ENCODE data around the gene SOBP.

The SOBP gene

DNA sequence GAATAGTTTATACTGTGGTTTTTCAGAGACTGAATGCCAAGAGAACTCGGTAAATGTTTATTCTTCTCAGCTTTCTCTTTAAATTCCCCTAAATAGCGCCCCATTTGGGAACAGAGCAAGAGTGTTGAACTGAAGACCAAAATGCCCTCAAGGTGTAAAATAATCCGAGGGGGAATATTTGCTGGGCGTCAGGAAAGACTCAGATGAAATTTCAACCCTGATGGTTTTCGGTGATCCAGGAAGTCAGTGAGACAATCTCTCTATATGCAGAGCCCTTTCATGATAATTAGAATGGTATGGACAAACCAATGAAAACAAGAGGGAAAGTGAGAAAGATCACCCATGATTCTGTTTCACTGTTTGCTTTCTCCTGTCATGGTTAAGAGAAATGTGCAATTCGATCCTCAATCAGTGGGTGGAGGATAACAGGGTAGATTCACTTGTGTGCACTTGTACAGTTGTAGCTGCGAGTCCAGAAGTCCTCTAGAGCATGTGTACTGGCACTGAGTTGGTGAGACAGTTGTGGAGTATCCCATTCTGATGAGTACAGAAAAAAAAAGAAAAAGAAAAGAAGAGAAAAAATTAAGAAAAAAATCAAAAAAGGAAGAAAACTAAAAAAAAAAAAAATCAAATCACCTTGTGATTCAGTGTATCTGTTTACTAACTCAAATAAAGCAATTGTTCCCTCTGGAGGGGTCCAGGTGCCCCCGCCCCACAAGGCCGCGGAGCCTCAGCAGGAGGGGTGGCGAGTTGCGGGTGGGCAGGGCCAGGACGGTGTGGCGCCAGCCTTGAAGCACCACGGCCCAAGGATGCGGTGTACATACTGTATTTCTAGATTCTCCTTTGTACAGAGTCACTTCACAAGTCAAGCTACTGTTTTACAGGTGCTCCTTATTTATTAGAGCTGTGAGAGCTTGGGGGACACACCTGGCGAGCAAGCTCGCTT is 169.3 kb downstream of the SOBP start:
- H3K4me3 ChIP-seq (ENCODE audit: low read length), result no peak overlapping the region
- H3K4me1 ChIP-seq (ENCODE audit: control insufficient read depth, insufficient read depth, low read length), result no peaks in the 10 kb centered on the region
- no peak overlapping the region for H3K9ac ChIP-seq (ENCODE audit: low read length)
- no peaks in the 10 kb centered on the region for H3K27me3 ChIP-seq (ENCODE audit: control insufficient read depth, insufficient read depth, low read length)
- H3K36me3 ChIP-seq (ENCODE audit: control insufficient read depth, insufficient read depth, low read length), result no peaks in the 10 kb centered on the region
- H3K27ac ChIP-seq (ENCODE audit: low read depth, low read length), result no peak overlapping the region

DNA sequence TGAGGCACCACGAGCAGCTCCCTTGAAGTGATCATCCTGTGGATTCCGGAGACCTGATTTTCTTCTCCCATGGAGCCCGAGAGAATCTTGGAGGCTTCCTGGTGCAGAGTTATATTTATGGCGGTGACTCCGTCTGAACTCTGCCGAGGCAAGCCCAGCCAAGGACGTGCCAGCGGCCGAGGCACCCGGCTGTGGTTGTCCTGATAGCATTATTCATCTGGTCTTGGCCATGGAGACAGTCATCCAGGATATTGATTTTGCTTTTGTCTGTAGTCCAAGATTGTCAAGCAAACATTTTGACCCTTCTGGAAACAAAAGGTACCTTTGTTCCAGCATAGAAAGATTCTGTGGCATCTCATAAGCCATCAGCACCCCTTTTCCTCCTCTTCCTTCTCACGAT is 170.9 kb downstream of the SOBP start:
- Histone ChIP-seq H3K4me3 (ENCODE audit: low read length) (no peak overlapping the region), H3K4me1 (ENCODE audit: control insufficient read depth, insufficient read depth, low read length) (no peaks in the 10 kb centered on the region), H3K27ac (ENCODE audit: low read depth, low read length) (no peak overlapping the region), H3K36me3 (ENCODE audit: control insufficient read depth, insufficient read depth, low read length) (no peaks in the 10 kb centered on the region), H3K27me3 (ENCODE audit: control insufficient read depth, insufficient read depth, low read length) (no peaks in the 10 kb centered on the region), H3K9ac (ENCODE audit: low read length) (no peak overlapping the region)

- Histone ChIP-seq H3K9ac (ENCODE audit: low read length) (no peak overlapping the region), H3K4me3 (ENCODE audit: low read length) (no peak overlapping the region), H3K27me3 (ENCODE audit: control insufficient read depth, insufficient read depth, low read length) (no peaks in the 10 kb centered on the region), H3K36me3 (ENCODE audit: control insufficient read depth, insufficient read depth, low read length) (no peaks in the 10 kb centered on the region), H3K27ac (ENCODE audit: low read depth, low read length) (no peak overlapping the region), H3K4me1 (ENCODE audit: control insufficient read depth, insufficient read depth, low read length) (no peaks in the 10 kb centered on the region)
Measured at GRCh38 chr6:107661291-107661690, 171.4 kb downstream of the SOBP start.

GRCh38 chr6:107662333-107662732 is 172.4 kb downstream of the SOBP start:
- H3K27ac ChIP-seq (ENCODE audit: low read depth, low read length), result no peak overlapping the region
- H3K27me3 ChIP-seq (ENCODE audit: control insufficient read depth, insufficient read depth, low read length), result no peaks in the 10 kb centered on the region
- no peak overlapping the region for H3K9ac ChIP-seq (ENCODE audit: low read length)
- no peaks in the 10 kb centered on the region for H3K36me3 ChIP-seq (ENCODE audit: control insufficient read depth, insufficient read depth, low read length)
- H3K4me3 ChIP-seq (ENCODE audit: low read length), result no peak overlapping the region
- no peaks in the 10 kb centered on the region for H3K4me1 ChIP-seq (ENCODE audit: control insufficient read depth, insufficient read depth, low read length)

DNA sequence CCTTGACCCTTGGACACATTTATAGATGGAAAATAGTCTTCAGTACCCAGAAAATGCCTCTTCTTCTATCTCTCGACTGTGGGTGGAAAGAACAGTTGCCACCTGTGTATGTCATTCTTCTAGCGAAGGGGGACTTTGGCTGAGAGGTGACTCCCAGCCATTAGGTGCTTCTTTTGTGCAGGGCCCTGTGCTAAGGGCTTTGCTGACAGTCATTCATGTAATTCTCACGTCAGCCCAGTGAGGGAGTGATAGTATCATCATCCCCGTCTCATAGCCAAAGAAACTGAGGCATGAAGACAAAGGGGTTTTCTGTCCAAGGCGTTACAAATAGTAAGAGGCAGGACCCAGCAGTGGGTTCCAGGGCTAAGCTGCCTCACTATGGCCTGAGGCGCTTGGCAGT is 173.4 kb downstream of the SOBP start:
- Histone ChIP-seq H3K36me3 (ENCODE audit: control insufficient read depth, insufficient read depth, low read length) (no peaks in the 10 kb centered on the region), H3K4me3 (ENCODE audit: low read length) (no peak overlapping the region), H3K9ac (ENCODE audit: low read length) (no peak overlapping the region), H3K27me3 (ENCODE audit: control insufficient read depth, insufficient read depth, low read length) (no peaks in the 10 kb centered on the region), H3K4me1 (ENCODE audit: control insufficient read depth, insufficient read depth, low read length) (no peaks in the 10 kb centered on the region), H3K27ac (ENCODE audit: low read depth, low read length) (no peak overlapping the region)

DNA sequence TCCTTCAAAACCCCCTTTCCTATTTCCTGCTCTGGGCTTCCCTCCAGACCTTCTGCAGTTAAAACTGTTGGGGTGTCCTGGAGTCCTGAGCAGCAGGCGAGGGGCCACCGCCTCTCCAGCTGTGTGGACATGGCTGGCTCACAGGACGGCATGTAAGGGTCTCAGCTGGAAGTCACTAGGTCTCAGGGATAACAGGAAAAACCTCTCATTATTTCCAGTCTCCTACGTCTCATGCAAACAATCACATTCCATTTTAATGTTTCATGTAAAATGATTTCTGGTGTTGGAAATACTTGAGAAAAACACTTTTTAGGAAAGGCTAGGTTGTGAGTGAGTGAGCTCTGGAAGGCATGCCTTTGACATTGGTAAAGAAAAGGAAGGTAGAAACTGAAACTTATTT is 175.5 kb downstream of the SOBP start:
- no peak overlapping the region for H3K4me3 ChIP-seq (ENCODE audit: low read length)
- H3K36me3 ChIP-seq (ENCODE audit: control insufficient read depth, insufficient read depth, low read length), result no peaks in the 10 kb centered on the region
- H3K27me3 ChIP-seq (ENCODE audit: control insufficient read depth, insufficient read depth, low read length), result no peaks in the 10 kb centered on the region
- no peak overlapping the region for H3K27ac ChIP-seq (ENCODE audit: low read depth, low read length)
- H3K4me1 ChIP-seq (ENCODE audit: control insufficient read depth, insufficient read depth, low read length), result no peaks in the 10 kb centered on the region
- no peak overlapping the region for H3K9ac ChIP-seq (ENCODE audit: low read length)

DNA sequence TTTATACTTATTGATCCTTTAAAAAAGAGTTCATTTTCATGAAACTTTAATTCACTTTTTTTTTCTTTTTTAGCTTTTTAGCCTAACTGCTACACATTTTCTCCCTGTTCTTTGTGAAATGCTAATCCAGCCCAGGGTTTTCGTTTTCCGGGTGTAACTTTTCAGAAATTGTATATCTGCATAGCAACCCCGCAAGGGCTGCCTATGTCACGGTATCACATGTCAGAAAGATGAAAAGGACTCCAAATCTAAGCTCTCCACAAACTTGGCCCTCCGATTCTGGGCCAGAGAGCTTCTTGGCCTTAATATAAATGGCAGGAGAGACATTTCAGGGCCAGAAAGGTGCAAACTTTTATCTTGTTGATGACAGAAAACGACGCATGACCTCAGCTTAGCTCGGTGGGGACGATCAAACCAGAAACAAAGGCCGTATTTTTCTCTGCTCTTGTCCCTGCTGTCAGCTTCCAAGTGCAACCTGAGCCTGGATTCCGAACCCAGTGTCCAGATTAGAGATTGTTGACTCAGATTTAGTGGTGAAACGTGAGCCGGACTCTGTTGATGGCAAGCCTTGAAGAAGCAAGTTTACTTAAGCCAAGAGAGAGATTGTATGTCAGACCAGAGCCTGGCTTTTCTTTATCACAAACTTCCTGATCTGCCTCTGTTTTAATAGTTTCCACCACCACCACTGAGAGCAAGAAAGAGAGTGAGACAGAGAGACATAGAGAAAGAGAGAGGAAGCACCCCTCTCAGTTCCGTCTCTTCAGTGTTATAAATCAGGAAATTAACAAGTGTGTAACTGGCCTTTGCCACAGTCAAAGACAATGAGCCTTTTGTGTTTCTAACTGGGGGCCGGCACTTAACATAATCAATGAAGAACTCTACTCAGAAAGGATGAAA is 176.4 kb downstream of the SOBP start:
- no peak overlapping the region for H3K9ac ChIP-seq (ENCODE audit: low read length)

DNA sequence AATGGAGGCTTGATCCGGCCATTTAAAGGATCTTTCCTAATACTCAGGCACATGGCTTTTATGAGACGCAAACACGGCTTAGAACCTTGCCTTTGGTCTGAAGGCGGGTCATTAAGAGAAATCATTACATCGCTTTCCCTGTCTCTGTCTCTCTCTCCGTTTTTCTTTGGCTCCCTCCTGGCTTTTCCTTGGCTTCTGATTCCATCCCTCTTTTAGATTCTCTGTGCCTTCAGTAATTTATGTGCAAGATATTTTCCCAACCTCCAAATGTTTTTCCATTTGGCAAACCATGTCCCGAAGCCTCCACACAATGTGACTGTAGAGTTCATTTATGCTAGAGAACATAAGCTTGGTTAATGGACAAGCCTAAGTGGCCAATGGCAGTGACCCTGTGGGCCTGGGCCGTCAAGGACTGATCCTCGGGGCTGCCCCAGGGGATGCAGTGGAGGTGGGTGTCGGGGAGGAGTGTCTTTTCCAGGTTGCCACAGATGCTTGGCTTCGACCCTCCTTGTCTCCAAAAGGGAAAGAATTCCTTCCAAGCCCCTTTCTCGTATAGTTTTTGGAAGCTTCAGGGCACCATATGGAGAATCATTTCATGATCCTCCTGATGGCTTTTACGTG is 177.2 kb downstream of the SOBP start:
- Histone ChIP-seq H3K36me3 (ENCODE audit: control insufficient read depth, insufficient read depth, low read length) (no peaks in the 10 kb centered on the region), H3K4me1 (ENCODE audit: control insufficient read depth, insufficient read depth, low read length) (no peaks in the 10 kb centered on the region), H3K4me3 (ENCODE audit: low read length) (no peak overlapping the region), H3K9ac (ENCODE audit: low read length) (no peak overlapping the region), H3K27ac (ENCODE audit: low read depth, low read length) (no peak overlapping the region), H3K27me3 (ENCODE audit: control insufficient read depth, insufficient read depth, low read length) (no peaks in the 10 kb centered on the region)

More for the DNA sequence above, 176.4 kb downstream of the SOBP start:
- H3K27ac ChIP-seq (ENCODE audit: low read depth, low read length), result no peak overlapping the region
- no peaks in the 10 kb centered on the region for H3K36me3 ChIP-seq (ENCODE audit: control insufficient read depth, insufficient read depth, low read length)
- no peaks in the 10 kb centered on the region for H3K4me1 ChIP-seq (ENCODE audit: control insufficient read depth, insufficient read depth, low read length)
- no peak overlapping the region for H3K4me3 ChIP-seq (ENCODE audit: low read length)
- H3K27me3 ChIP-seq (ENCODE audit: control insufficient read depth, insufficient read depth, low read length), result no peaks in the 10 kb centered on the region

- H3K4me1 ChIP-seq (ENCODE audit: control insufficient read depth, insufficient read depth, low read length), result no peaks in the 10 kb centered on the region
- H3K36me3 ChIP-seq (ENCODE audit: control insufficient read depth, insufficient read depth, low read length), result no peaks in the 10 kb centered on the region
- H3K9ac ChIP-seq (ENCODE audit: low read length), result no peak overlapping the region
- H3K4me3 ChIP-seq (ENCODE audit: low read length), result no peak overlapping the region
- no peak overlapping the region for H3K27ac ChIP-seq (ENCODE audit: low read depth, low read length)
- no peaks in the 10 kb centered on the region for H3K27me3 ChIP-seq (ENCODE audit: control insufficient read depth, insufficient read depth, low read length)
Measured at GRCh38 chr6:107667790-107668189, 177.9 kb downstream of the SOBP start.

DNA sequence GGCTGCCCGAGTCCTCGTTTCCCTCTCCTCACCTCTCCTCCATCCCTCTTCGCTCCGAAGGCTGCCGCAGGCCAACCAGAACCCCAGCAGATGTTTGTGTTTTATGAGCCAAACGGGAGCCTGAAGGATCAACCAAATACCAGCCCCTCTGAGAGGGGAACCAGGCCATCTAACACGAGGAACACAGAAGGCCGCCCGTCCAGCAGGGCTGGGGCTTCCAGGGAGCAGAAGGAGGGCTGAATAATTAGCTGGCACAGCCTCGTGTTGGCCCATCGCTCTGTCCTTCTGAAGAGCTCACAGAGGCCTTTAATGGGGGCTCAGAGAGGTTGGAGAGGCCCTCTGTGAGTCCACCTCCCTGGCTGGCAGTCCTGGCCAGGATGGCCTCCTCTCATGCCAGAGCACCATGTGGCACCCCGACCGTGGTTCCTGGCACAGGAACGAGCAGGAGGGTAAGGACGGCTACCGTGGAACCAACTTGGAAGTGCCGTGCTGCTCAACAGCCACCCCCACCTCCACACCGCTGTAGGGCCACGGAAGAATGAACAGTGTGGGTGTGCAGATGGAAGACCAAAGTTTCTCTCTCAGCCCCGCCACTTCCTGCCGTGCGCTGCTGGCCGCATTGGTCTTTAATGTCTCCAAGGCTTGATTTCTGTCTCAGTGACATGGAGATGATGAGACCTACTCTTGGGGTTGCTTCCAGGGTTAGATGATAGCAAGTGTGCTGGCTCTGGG is 179.0 kb downstream of the SOBP start:
- Histone ChIP-seq H3K27me3 (ENCODE audit: control insufficient read depth, insufficient read depth, low read length) (no peaks in the 10 kb centered on the region), H3K27ac (ENCODE audit: low read depth, low read length) (no peak overlapping the region), H3K4me1 (ENCODE audit: control insufficient read depth, insufficient read depth, low read length) (no peaks in the 10 kb centered on the region)

GRCh38 chr6:107670792-107671199 is 180.9 kb downstream of the SOBP start:
- Histone ChIP-seq H3K9ac (ENCODE audit: low read length) (no peak overlapping the region), H3K27me3 (ENCODE audit: control insufficient read depth, insufficient read depth, low read length) (no peaks in the 10 kb centered on the region), H3K4me3 (ENCODE audit: low read length) (no peak overlapping the region), H3K36me3 (ENCODE audit: control insufficient read depth, insufficient read depth, low read length) (no peaks in the 10 kb centered on the region), H3K27ac (ENCODE audit: low read depth, low read length) (no peak overlapping the region), H3K4me1 (ENCODE audit: control insufficient read depth, insufficient read depth, low read length) (no peaks in the 10 kb centered on the region)

More for the DNA sequence above, 179.0 kb downstream of the SOBP start:
- no peaks in the 10 kb centered on the region for H3K36me3 ChIP-seq (ENCODE audit: control insufficient read depth, insufficient read depth, low read length)
- no peak overlapping the region for H3K4me3 ChIP-seq (ENCODE audit: low read length)
- H3K9ac ChIP-seq (ENCODE audit: low read length), result no peak overlapping the region

DNA sequence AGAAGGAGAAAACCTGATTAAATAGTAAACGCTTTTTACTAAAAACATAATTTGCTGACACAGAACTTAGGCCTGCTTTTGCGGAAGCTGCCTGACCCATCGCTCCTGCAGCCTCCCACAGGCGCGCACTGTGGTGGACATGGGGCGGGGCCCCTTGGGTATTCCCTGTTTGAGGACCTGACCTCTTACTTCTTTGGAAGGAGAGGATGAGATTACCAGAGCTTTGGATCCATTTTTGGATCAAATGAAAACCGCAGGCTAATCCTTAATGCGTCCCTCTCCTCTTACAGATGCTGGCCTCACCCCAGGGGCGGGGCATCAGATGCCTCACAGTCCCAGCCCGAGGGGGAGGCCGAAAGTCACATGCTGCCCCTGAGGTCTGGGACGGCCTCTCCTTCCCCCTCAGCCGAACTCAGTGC is 183.2 kb downstream of the SOBP start:
- H3K27ac ChIP-seq (ENCODE audit: low read depth, low read length), result no peak overlapping the region
- H3K9ac ChIP-seq (ENCODE audit: low read length), result no peak overlapping the region
- H3K27me3 ChIP-seq (ENCODE audit: control insufficient read depth, insufficient read depth, low read length), result no peaks in the 10 kb centered on the region
- H3K36me3 ChIP-seq (ENCODE audit: control insufficient read depth, insufficient read depth, low read length), result no peaks in the 10 kb centered on the region
- H3K4me3 ChIP-seq (ENCODE audit: low read length), result no peak overlapping the region
- H3K4me1 ChIP-seq (ENCODE audit: control insufficient read depth, insufficient read depth, low read length), result no peaks in the 10 kb centered on the region

Measured in rectal smooth muscle tissue (tissue), 1 donor.